ENCODE measurements around the gene PPT2.

PPT2 gene

GRCh38 chr6:32151863-32152768, 1.8 kb upstream of the PPT2 start, which contains the start of gene PRRT1:
Gene PRRT1 (minus strand): TSS chr6:32151939. CDS start chr6:32151827, 112 bp downstream.
- DNase-seq (ENCODE audit: low read depth in 3 of 3): no peak

GRCh38 chr6:32152769-32153563, 975 bp upstream of the PPT2 start:
- DNase-seq (ENCODE audit: low read depth in 3 of 3): no peak

DNA sequence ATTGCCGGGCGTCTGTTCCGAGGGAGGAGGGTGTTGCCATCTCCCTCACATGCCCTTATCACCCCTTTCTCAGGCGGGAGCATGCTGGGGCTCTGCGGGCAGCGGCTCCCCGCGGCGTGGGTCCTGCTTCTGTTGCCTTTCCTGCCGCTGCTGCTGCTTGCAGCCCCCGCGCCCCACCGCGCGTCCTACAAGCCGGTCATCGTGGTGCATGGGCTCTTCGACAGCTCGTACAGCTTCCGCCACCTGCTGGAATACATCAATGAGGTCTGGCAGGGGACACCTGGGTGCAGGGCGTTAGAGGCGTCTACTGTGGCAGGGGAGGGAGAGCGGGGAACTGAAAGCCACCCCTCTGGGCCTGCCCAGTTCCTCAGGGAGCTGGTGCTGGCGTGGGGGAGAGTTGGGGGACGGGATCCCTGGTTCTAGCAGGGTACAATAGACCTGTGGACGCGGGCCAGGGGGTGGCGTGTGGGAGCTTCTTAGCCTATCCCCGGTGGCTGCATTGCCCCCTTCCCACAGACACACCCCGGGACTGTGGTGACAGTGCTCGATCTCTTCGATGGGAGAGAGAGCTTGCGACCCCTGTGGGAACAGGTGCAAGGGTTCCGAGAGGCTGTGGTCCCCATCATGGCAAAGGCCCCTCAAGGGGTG, 697 bp downstream of the PPT2 start:
- peak in 2 of 3 experiments; percentile 28 to 60 for DNase-seq (ENCODE audit: low read depth in 3 of 3)

DNA sequence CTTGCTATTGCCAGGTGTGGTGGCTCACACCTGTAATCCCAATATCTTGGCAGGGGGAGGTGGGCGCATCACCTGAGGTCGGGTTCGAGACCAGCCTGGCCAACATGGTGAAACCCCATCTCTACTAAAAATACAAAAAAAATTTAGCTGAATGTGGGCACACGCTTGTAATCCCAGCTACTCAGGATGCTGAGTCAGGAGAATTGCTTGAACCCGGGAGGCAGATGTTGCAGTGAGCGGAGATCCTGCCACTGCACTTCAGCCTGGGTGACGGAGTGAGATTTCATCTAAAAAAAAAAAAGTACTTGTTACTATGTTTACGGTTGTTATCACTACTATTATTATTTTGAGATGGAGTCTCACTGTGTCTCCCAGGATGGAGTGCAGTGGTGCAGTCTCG, 3.0 kb downstream of the PPT2 start:
- DNase-seq (ENCODE audit: low read depth in 3 of 3): no peak

GRCh38 chr6:32158052-32158451, 4.1 kb downstream of the PPT2 start:
- no peak for DNase-seq (ENCODE audit: low read depth in 3 of 3)

- DNase-seq (ENCODE audit: low read depth in 3 of 3): no peak
Measured at GRCh38 chr6:32163559-32164258, 9.8 kb downstream of the PPT2 start.

GRCh38 chr6:32164295-32164694, 10.4 kb downstream of the PPT2 start, which contains the start of gene EGFL8:
Gene EGFL8 (plus strand): TSS chr6:32164595. CDS start chr6:32166166, 1,571 bp downstream.
- DNase-seq (ENCODE audit: low read depth in 3 of 3): no peak

- no peak for DNase-seq (ENCODE audit: low read depth in 3 of 3)
Measured at GRCh38 chr6:32166411-32167061, 12.6 kb downstream of the PPT2 start.

DNA sequence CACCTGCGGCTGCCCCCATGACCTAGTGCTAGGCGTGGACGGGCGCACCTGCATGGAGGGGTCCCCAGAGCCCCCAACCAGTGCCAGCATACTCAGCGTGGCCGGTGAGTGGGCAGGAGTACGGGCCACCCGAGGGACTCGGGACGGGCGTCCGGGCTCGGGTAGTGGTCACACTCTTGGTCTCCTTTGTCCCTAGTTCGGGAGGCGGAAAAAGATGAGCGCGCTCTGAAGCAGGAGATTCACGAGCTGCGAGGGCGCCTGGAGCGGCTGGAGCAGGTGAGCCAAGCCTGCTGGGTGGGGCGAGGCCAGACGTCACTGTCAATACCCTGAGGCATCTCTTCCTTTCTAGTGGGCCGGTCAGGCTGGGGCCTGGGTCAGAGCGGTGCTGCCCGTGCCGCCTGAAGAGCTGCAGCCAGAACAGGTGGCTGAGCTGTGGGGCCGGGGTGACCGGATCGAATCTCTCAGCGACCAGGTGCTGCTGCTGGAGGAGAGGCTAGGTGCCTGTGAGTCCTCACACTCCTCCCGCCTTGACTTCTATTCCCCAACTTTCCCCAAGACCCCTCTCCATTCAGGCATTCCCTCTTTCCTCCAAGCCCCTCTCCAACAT, 13.3 kb downstream of the PPT2 start:
- no peak for DNase-seq (ENCODE audit: low read depth in 3 of 3)

DNA sequence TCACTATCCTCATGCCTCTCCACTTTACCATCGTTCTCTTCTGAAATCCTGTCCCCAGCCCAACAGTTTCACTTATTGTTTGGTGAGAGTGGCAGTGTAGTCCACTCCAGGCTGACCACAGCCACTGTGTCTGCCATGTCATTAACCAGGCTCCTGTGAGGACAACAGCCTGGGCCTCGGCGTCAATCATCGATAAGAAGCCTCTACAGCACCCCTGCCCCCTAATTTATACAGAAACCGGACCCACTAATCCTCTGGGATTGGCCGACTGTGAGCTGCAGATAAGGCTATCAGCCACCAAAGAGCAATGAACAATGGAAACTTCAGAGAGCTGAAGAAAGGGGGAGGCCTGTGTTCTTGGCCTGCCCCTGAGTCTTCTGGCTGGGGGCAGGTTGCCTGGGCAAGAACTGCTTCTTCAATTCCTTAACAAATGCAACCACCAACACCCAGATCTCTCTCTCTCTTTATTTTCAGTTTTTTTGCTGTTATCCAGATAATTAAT, 13.9 kb downstream of the PPT2 start:
- DNase-seq (ENCODE audit: low read depth in 3 of 3): no peak

GRCh38 chr6:32168350-32168749, 14.4 kb downstream of the PPT2 start:
- no peak for DNase-seq (ENCODE audit: low read depth in 3 of 3)

DNA sequence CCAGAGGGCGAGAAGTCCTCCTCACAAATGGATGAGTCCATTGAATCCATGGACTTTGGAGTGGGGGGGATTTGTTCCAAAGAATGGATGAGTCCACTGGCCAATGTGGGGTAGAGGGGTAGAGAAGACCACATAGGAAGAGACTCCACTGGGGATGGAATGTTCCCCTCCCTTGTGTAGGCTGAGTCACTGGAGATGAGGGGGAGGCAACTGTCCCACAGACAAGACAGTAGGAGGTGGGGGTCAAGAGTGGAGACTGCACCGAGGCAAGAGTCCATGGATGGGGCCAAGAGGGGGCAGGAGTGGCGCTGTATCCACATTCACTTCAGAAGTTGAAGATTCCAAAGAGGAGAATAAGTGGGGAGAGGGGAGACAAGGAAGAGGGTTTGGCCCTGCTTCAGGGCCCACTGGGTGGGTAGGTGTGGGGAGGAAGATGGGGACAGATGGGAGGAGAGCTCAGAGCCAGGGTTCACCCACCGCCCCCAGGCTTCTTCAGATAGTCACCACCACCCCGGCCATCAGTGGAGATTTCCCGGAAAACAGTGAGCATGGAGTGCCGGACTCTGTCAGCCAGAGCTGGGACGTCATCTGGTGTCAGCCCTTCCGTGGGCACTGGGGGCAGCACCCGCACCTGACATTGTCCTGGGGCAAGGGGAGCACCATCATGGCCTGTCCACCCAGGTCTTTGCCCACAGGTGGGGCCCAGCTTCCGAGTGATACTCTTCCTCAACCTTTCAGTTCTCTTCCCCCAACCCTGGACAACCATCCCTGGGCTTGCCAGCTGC, 15.1 kb downstream of the PPT2 start:
- DNase-seq (ENCODE audit: low read depth in 3 of 3): no peak

DNA sequence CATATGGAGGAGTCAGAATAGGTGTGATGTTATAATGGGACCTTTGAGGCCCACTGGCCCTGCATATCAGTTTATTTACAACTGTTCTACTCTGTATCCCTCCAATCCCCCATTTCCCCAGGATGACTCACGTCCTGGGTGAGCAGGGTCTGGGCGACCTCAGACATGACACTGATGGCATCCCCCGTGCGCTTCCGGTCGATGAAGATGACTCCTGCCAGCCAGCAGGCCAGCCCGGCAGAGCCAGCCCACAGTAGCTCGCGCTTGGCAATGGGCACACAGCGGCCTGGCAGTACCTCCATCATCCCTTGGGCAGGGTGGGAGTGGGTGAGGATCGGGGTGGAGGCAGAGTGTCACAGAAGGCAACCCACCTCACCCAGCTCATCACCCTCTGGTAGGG, 16.4 kb downstream of the PPT2 start:
- DNase-seq (ENCODE audit: low read depth in 3 of 3): no peak

- DNase-seq (ENCODE audit: low read depth in 3 of 3): no peak
Measured at GRCh38 chr6:32171234-32171633, 17.3 kb downstream of the PPT2 start.

DNA sequence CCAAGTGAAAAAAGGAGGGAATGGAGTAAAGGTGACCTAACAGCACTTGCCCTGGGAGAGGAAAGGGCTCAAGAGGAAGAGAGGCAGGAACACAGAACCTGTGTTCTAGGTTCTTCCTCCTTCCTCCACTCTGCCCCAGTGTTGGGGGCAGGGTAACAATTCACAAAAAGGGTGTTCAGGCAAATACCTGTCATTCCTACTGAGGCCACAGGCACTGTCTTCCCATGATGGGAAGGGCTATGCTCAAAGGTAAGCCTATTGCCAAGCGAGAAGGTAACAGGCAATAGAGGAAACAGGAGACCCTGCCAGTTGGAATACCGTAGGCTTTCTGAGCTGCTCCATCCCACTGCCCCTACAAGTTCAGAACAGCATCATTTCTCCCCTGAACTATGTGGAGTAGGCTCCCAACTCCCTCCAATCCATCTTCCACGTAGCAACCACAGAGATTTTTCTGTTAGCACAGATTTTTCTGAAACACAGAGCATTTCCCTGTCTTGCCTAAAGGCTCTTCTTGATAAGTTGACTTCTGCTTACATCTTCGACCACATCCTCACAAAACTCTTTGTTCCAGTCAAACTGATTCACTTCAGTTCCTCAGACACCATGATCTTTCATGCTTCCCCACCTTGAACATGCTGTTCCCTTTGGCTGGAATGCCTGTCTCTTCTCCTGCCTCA, 19.2 kb downstream of the PPT2 start:
- no peak for DNase-seq (ENCODE audit: low read depth in 3 of 3)

DNA sequence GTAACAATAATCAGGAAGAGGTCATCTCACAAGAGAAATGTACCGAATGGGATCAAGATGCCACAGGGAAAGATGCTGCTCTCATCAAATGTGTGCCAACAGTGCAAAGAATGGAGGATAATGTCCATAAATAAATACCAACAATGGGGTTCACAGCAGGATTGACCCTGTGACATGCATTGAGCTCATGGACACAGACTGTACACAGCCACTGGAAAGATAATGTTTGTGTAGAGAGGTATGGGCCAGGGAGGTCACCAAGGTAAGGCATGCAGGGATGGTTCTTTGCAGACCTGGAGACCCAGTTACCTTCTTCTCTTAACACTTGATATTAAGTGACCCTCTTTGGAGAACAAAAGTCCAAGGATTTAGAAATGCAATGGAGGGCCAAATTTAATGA, 20.5 kb downstream of the PPT2 start:
- no peak for DNase-seq (ENCODE audit: low read depth in 3 of 3)

- DNase-seq (ENCODE audit: low read depth in 3 of 3): no peak
Measured at GRCh38 chr6:32175322-32175710, 21.4 kb downstream of the PPT2 start.

DNA sequence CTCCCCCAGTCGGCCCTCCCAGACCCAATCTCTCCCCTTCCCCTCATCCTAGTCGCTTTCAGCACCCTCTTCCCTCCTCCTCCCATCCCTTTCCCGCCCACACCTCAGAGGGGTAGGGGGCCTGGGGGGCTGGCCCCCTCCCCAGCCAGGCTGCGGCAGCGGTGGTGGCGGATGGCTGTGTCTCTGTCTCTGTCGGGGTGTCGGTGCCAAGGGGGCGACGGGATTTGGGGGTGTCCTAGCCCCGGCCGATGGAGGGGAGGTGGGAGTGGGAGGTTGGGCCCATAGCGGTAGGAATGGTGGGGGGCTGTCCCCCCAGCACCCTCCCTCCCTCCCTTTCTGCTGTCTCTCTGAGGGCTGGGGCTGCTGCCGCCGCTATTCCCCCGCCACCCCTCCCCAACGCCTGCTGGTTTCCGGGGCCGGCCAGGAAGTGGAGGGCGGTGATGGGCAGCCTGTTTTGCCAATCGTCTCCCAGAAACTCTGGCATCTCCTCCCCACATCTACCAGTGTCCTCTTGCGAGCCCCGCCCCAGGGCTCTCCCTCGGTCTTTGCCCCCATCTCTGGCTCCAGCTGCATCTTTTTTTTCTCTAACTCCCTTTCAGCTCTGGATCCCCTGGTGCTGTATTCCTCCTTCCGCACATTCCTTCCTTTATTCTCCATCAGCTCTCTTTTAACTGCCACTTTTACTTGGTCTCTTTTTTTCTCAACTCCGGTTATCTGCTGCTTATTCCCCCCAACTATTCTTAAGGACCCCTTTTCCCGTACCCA, 22.0 kb downstream of the PPT2 start, which contains the start of gene AGPAT1:
TSS of gene AGPAT1 (minus strand) at position 374 of the 765 bp plus-strand sequence. CDS start 4,588 bp downstream, outside the sequence.
- DNase-seq (ENCODE audit: low read depth in 3 of 3): peak; percentile 92 to 98 (median 94)

All from stimulated activated CD4-positive, alpha-beta T cell treated with anti-CD3 and anti-CD28 coated beads, TNF-alpha, amount 100 ng/mL, for 24 hours (primary cell).